ENCODE measurements around the gene LILRA6. TPM values are rescaled to one million over a fixed set of nuclear protein-coding genes. Genes with fewer than 3 reads are reported as not detected.
"Not testable (repeated sequence)": the region's sequence is repeated elsewhere in the genome, so short reads cannot be mapped to it uniquely, and the experiment has no call there.

Gene LILRA6
- total RNA-seq, 2 experiments from 2014 or later, result not detected

DNA sequence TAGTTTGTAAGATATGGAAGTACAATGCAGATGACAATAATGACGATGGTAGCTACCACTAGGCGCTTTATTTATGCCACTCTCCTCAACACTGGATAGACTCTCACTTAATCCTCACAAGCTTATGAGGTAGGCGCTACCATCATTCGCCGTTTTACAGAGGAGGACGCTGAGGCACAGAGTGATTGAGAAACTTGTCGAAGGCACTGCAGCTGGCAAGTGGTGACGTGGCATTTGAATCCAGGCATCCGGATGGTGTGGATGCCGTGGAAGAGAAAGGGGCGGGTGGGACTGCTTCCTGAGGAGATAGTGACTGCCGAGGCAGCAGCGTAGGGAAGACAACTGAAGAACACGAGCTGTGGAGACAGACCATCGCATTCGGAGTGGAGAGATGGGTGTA is 43.2 kb downstream of the LILRA6 start:
- H3K9me3 ChIP-seq (ENCODE audit: low read length), result no peaks in the 10 kb centered on the region
- H3K27ac ChIP-seq (ENCODE audit: low read depth, low read length, poor library complexity, severe bottlenecking), result no peak overlapping the region
- peaks cover 51% of the 10 kb centered on the region for H3K79me2 ChIP-seq (ENCODE audit: insufficient read depth, low read depth, low read length)
- H4K20me1 ChIP-seq (ENCODE audit: insufficient read depth, low read length), result peaks cover 34% of the 10 kb centered on the region
- H3K4me3 ChIP-seq (ENCODE audit: low read depth, low read length, poor library complexity, severe bottlenecking), result peak overlapping the region; percentile 84
- ChIA-PET POLR2A (interaction anchor here (0.7 to 0.9 kb wide), 3 partner anchors 9 to 249 kb away, joined by 3 to 4 read pairs (median 3); partner anchors contain the start of gene CNOT3), CTCF (ENCODE audit: unreplicated experiment) (no interaction called here)
- no peak for DNase-seq (ENCODE audit: low spot score)
- intact Hi-C loops (cut with micrococcal nuclease; ENCODE audit: unreplicated experiment), result no loop called here
- no TSS peak for BruUV-seq (replicated peaks)
- peaks cover 43% of the 10 kb centered on the region for H3K4me1 ChIP-seq (ENCODE audit: insufficient read depth, low read length, poor library complexity, severe bottlenecking)
- TF ChIP-seq, protein P1, sequence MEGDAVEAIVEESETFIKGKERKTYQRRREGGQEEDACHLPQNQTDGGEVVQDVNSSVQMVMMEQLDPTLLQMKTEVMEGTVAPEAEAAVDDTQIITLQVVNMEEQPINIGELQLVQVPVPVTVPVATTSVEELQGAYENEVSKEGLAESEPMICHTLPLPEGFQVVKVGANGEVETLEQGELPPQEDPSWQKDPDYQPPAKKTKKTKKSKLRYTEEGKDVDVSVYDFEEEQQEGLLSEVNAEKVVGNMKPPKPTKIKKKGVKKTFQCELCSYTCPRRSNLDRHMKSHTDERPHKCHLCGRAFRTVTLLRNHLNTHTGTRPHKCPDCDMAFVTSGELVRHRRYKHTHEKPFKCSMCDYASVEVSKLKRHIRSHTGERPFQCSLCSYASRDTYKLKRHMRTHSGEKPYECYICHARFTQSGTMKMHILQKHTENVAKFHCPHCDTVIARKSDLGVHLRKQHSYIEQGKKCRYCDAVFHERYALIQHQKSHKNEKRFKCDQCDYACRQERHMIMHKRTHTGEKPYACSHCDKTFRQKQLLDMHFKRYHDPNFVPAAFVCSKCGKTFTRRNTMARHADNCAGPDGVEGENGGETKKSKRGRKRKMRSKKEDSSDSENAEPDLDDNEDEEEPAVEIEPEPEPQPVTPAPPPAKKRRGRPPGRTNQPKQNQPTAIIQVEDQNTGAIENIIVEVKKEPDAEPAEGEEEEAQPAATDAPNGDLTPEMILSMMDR (conservative IDR thresholded peaks at IDR 0.05; ENCODE audit: low read length), result no peak
- TF ChIP-seq EZH2phosphoT487 (IDR thresholded peaks at IDR 0.05; ENCODE audit: borderline replicate concordance, low read depth, low read length), result no peak
- H3K36me3 ChIP-seq (ENCODE audit: insufficient read depth, low read length), result peaks cover 50% of the 10 kb centered on the region
- peak overlapping the region; percentile 92 for H3K4me2 ChIP-seq (ENCODE audit: low read length)
- no peaks in the 10 kb centered on the region for H3K9me2 ChIP-seq (ENCODE audit: insufficient read depth, low read length)
- H2AFZ ChIP-seq (ENCODE audit: low read length), result no peak overlapping the region

DNA sequence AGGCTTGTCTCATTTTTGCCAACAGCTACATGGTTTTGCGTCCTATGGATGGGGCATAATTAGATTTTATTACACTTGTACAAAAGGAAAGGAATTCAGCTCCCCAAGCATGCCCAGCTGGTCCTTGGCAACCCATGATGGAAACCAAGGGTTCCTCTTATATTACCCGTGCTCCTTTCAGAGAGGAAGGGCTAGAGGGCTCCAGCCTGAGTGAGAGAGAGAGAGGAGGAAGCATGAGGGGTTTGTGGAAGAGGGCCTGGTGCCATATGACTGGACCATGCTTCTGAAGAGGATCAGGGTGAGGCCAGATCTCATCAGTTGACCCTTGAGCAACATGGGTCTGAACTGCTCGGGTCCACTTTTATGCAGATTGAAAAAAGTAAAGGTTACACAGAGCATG is 45.5 kb downstream of the LILRA6 start:
- CTCF ChIA-PET (ENCODE audit: unreplicated experiment), result no interaction called here
- Histone ChIP-seq H2AFZ (ENCODE audit: low read length) (no peak overlapping the region), H3K27ac (ENCODE audit: low read depth, low read length, poor library complexity, severe bottlenecking) (no peak overlapping the region), H3K4me1 (ENCODE audit: insufficient read depth, low read length, poor library complexity, severe bottlenecking) (peaks cover 26% of the 10 kb centered on the region), H3K9me2 (ENCODE audit: insufficient read depth, low read length) (no peaks in the 10 kb centered on the region), H3K4me3 (ENCODE audit: low read depth, low read length, poor library complexity, severe bottlenecking) (no peak overlapping the region), H3K79me2 (ENCODE audit: insufficient read depth, low read depth, low read length) (peaks cover 33% of the 10 kb centered on the region), H3K9me3 (ENCODE audit: low read length) (no peaks in the 10 kb centered on the region), H3K36me3 (ENCODE audit: insufficient read depth, low read length) (peaks cover 41% of the 10 kb centered on the region), H3K4me2 (ENCODE audit: low read length) (no peak overlapping the region), H4K20me1 (ENCODE audit: insufficient read depth, low read length) (peaks cover 11% of the 10 kb centered on the region)
- intact Hi-C loops (cut with micrococcal nuclease; ENCODE audit: unreplicated experiment), result no loop called here
- DNase-seq (ENCODE audit: low spot score), result no peak
- POLR2A ChIA-PET, result interaction anchor here (0.6 kb wide), 1 partner anchor 147 kb away, joined by 3 read pairs; no protein-coding TSS in a partner anchor
- TF ChIP-seq, protein P1 (conservative IDR thresholded peaks at IDR 0.05; ENCODE audit: low read length), result no peak
- TF ChIP-seq EZH2phosphoT487 (IDR thresholded peaks at IDR 0.05; ENCODE audit: borderline replicate concordance, low read depth, low read length), result no peak
- no TSS peak for BruUV-seq (replicated peaks)

DNA sequence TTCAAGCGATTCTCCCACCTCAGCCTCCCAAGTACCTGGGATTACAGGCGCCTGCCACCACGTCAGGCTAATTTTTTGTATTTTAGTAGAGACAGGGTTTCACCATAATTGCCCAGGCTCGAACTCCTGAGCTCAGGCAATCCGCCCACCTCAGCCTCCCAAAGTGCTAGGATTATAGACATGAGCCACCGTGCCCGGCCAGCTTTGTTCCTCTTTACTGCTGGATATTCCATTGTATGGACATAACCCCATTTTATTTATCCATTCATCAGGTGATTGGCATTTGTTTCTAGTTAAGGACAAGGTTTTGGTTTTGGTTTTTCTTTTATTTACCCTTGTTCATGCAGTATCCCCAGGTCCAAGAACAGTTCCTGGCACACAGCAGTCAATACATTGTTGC is 46.1 kb downstream of the LILRA6 start:
- H3K4me3 ChIP-seq (ENCODE audit: low read depth, low read length, poor library complexity, severe bottlenecking), result no peak overlapping the region
- ChIA-PET CTCF (ENCODE audit: unreplicated experiment) (no interaction called here), POLR2A (interaction anchor here (0.6 kb wide), 1 partner anchor 147 kb away, joined by 3 read pairs; no protein-coding TSS in a partner anchor)
- no peak overlapping the region for H3K27ac ChIP-seq (ENCODE audit: low read depth, low read length, poor library complexity, severe bottlenecking)
- no peak for TF ChIP-seq EZH2phosphoT487 (IDR thresholded peaks at IDR 0.05; ENCODE audit: borderline replicate concordance, low read depth, low read length)
- TF ChIP-seq, protein P1 (conservative IDR thresholded peaks at IDR 0.05; ENCODE audit: low read length), result no peak
- H2AFZ ChIP-seq (ENCODE audit: low read length), result no peak overlapping the region
- H4K20me1 ChIP-seq (ENCODE audit: insufficient read depth, low read length), result peaks cover 5% of the 10 kb centered on the region
- peaks cover 33% of the 10 kb centered on the region for H3K79me2 ChIP-seq (ENCODE audit: insufficient read depth, low read depth, low read length)
- no peak for DNase-seq (ENCODE audit: low spot score)
- intact Hi-C loops (cut with micrococcal nuclease; ENCODE audit: unreplicated experiment), result no loop called here
- no peaks in the 10 kb centered on the region for H3K9me3 ChIP-seq (ENCODE audit: low read length)
- BruUV-seq (replicated peaks), result no TSS peak
- no peaks in the 10 kb centered on the region for H3K9me2 ChIP-seq (ENCODE audit: insufficient read depth, low read length)
- peaks cover 30% of the 10 kb centered on the region for H3K4me1 ChIP-seq (ENCODE audit: insufficient read depth, low read length, poor library complexity, severe bottlenecking)
- H3K36me3 ChIP-seq (ENCODE audit: insufficient read depth, low read length), result peaks cover 35% of the 10 kb centered on the region
- H3K4me2 ChIP-seq (ENCODE audit: low read length), result no peak overlapping the region

DNA sequence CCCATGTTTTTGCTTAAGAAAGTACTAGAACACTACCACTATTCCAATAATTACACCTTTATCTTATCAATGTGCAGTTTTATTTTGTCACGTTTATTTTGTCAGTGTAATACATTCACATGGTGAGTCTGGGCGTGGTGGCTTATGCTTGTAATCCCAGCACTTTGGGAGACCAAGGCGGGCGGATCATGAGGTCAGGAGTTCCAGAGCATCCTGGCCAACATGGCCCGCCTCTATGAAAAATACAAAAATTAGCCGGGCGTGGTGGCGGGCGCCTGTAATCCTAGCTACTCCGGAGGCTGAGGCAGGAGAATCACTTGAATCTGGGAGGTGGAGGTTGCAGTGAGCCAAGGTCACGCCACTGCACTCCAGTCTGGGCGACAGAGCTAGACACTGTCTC is 48.1 kb downstream of the LILRA6 start:
- CTCF ChIA-PET (ENCODE audit: unreplicated experiment); H4K20me1 ChIP-seq (ENCODE audit: insufficient read depth, low read length); H3K9me2 ChIP-seq (ENCODE audit: insufficient read depth, low read length); H3K4me3 ChIP-seq (ENCODE audit: low read depth, low read length, poor library complexity, severe bottlenecking); DNase-seq (ENCODE audit: low spot score); H2AFZ ChIP-seq (ENCODE audit: low read length); H3K9me3 ChIP-seq (ENCODE audit: low read length); H3K27ac ChIP-seq (ENCODE audit: low read depth, low read length, poor library complexity, severe bottlenecking); BruUV-seq (replicated peaks); H3K4me2 ChIP-seq (ENCODE audit: low read length); intact Hi-C loops (cut with micrococcal nuclease; ENCODE audit: unreplicated experiment); POLR2A ChIA-PET: not testable (repeated sequence)
- Histone ChIP-seq H3K79me2 (ENCODE audit: insufficient read depth, low read depth, low read length) (peaks cover 12% of the 10 kb centered on the region; the same call in 1 of the 2 replicates), H3K4me1 (ENCODE audit: insufficient read depth, low read length, poor library complexity, severe bottlenecking) (peaks cover 22% of the 10 kb centered on the region), H3K36me3 (ENCODE audit: insufficient read depth, low read length) (peaks cover 27% of the 10 kb centered on the region)
